Left renal cortex interstitium (tissue), 4 donors: Measurements from ENCODE around the gene GRK1. TPM values are rescaled to one million over a fixed set of nuclear protein-coding genes. Genes with fewer than 3 reads are reported as not detected.
"Not testable (repeated sequence)": the region's sequence is repeated elsewhere in the genome, so short reads cannot be mapped to it uniquely, and the experiment has no call there.

Experiments used
- DNase-seq, 4 donors: peaks; one replicate each; pipeline ENCODE4 v3.0.0-alpha.2; 2013; ENCODE audit warnings: low read depth in 4 of 4, low spot score in 2 of 4, missing footprints in 1 of 4
- polyA plus RNA-seq, 4 donors: library from polyadenylated mRNA; unstranded; fragments of 120-200 nt; gene quantifications; one replicate each; pipeline ENCODE4 v1.2.1, GENCODE V29; 2013; ENCODE audit not compliant: insufficient read length in 4 of 4

GRK1 gene
- polyA plus RNA-seq, 4 donors = 0.11 to 0.19 (median 0.15) TPM

- DNase-seq = not testable (repeated sequence)
Observed at GRCh38 chr13:113725329-113726105, 58.5 kb downstream of the GRK1 start.

GRCh38 chr13:113726106-113726821 is 59.2 kb downstream of the GRK1 start:
- DNase-seq = not testable (repeated sequence)

GRCh38 chr13:113726961-113727411 is 60.0 kb downstream of the GRK1 start:
- DNase-seq = no peak

- no peak for DNase-seq
Observed at GRCh38 chr13:113728571-113729054, 61.6 kb downstream of the GRK1 start.

GRCh38 chr13:113729187-113730019 is 62.4 kb downstream of the GRK1 start:
- no peak for DNase-seq

- DNase-seq = no peak
Observed at GRCh38 chr13:113730258-113730691, 63.3 kb downstream of the GRK1 start.

- DNase-seq = no peak
Observed at GRCh38 chr13:113730831-113731191, 63.8 kb downstream of the GRK1 start.

- DNase-seq = no peak
Observed at GRCh38 chr13:113731192-113732175, 64.5 kb downstream of the GRK1 start.

GRCh38 chr13:113732176-113732960 is 65.3 kb downstream of the GRK1 start:
- no peak for DNase-seq

- no peak for DNase-seq
Observed at GRCh38 chr13:113732961-113733950, 66.2 kb downstream of the GRK1 start.

- no peak for DNase-seq
Observed at GRCh38 chr13:113734099-113734825, 67.2 kb downstream of the GRK1 start.

GRCh38 chr13:113734826-113735125 is 67.8 kb downstream of the GRK1 start:
- DNase-seq = no peak

- DNase-seq = no peak
Observed at GRCh38 chr13:113735194-113735593, 68.2 kb downstream of the GRK1 start.

- DNase-seq = no peak
Observed at GRCh38 chr13:113735750-113736149, 68.7 kb downstream of the GRK1 start.

GRCh38 chr13:113736258-113736731 is 69.3 kb downstream of the GRK1 start:
- no peak for DNase-seq

GRCh38 chr13:113737803-113738202 is 70.8 kb downstream of the GRK1 start:
- no peak for DNase-seq
